K562 (cell line): ENCODE results near the gene MYLK4.

ENCODE experiments used
- ATF1 ChIP-seq, 2 experiments: fragments of 450-650 bp in 1 of 2; IDR thresholded peaks; 2 replicates each; pipeline ENCODE4 v1.6.1; 2016; ENCODE audit warnings: missing compliant biosample characterization in 1 of 2, missing genetic modification characterization in 1 of 2
- HNRNPH1 ChIP-seq: fragments of 200-400 bp; formaldehyde crosslinking; optimal IDR thresholded peaks from 2 replicates; pipeline ENCODE3; 2017; ENCODE audit warnings: low read depth, mild to moderate bottlenecking, low read length, moderate library complexity
- POLR2A ChIP-seq: fragments of 450-650 bp; conservative IDR thresholded peaks from 2 replicates; pipeline ENCODE4 v1.6.1; 2016
- POLR2AphosphoS5 ChIP-seq: IDR thresholded peaks from 2 replicates; pipeline ENCODE4 v1.6.1; 2011; ENCODE audit warnings: mild to moderate bottlenecking, low read depth, low read length, moderate library complexity; ENCODE audit not compliant: control insufficient read depth, insufficient read depth
- SRF ChIP-seq, 2 experiments: fragments of 250-450, 450-650 bp in 1 of 2; sonication (Bioruptor Pico) in 1 of 2; sonication (generic) in 1 of 2; formaldehyde crosslinking; IDR thresholded peaks; 2 replicates each; pipeline versions ENCODE4 v1.5.0 to v1.5.1; 2020 to 2022; ENCODE audit warnings: mild to moderate bottlenecking in 1 of 2, missing genetic modification reagents in 1 of 2
- ZNF121 ChIP-seq: sonication (generic); formaldehyde crosslinking; conservative IDR thresholded peaks from 2 replicates; pipeline ENCODE4 v1.8.0; 2022; ENCODE audit warnings: missing genetic modification reagents
- TF ChIP-seq, protein P1 (sequence below): sonication (generic); formaldehyde crosslinking; IDR thresholded peaks from 2 replicates; pipeline ENCODE4 v1.5.0; 2020; ENCODE audit warnings: missing genetic modification reagents

DNA sequence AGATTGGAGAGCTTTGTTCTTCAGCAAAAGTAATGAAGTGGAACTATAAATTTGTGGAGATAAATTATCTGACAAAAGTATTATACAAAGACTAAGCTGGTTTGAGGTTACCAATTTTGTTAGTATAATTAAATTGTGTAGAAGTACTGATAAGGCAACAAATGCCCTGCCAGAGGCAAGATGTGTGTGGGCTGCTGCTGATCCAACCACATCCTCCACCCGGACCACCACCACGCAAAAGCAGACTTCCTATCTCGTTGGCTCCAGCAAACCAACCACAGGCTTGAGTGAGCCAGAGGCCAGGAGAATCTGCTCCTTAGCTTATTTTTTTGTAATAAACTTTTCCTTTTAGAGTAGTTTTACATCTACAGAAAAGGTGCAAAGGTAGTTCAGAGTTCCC, 1.1 kb upstream of the MYLK4 start:
- TF ChIP-seq, protein P1, sequence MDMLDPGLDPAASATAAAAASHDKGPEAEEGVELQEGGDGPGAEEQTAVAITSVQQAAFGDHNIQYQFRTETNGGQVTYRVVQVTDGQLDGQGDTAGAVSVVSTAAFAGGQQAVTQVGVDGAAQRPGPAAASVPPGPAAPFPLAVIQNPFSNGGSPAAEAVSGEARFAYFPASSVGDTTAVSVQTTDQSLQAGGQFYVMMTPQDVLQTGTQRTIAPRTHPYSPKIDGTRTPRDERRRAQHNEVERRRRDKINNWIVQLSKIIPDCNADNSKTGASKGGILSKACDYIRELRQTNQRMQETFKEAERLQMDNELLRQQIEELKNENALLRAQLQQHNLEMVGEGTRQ (CRISPR knock-in tag) = no peak
- TF ChIP-seq ATF1 (CRISPR knock-in tag; IDR thresholded peaks at IDR 0.05) (no peak), ATF1 (tag; IDR thresholded peaks at IDR 0.05) (no peak), SRF (CRISPR knock-in tag; IDR thresholded peaks at IDR 0.05) (no peak), HNRNPH1 (no peak), POLR2A (no peak), ZNF121 (CRISPR knock-in tag) (no peak), POLR2AphosphoS5 (0 out of 2 replicates have a peak, but pooled peaks have one; percentile 22)
